Right lung (tissue), 5 donors: ENCODE data around the gene GPR162. TPM values are rescaled to one million over a fixed set of nuclear protein-coding genes. Genes with fewer than 3 reads are reported as not detected.

Source experiments
- DNase-seq, 2 donors: peaks; one replicate each; pipeline ENCODE4 v3.0.0-alpha.2; 2013
- polyA plus RNA-seq, 5 donors: library from polyadenylated mRNA; unstranded; fragments of 120-200 nt; gene quantifications; one replicate each; pipeline versions ENCODE4 v1.2.1 to v1.2.3, GENCODE V29; 2013; ENCODE audit warnings: inconsistent platforms in 1 of 5, low replicate concordance in 1 of 5; ENCODE audit not compliant: insufficient read length in 5 of 5, insufficient read depth in 1 of 5

GPR162 gene
- polyA plus RNA-seq, 5 donors: 7.1 to 17.0 (median 12.1) TPM

- DNase-seq: no peak
Observed at GRCh38 chr12:6786416-6787094, 35.1 kb upstream of the GPR162 start.

- DNase-seq: no peak
Observed at GRCh38 chr12:6787309-6787708, 34.3 kb upstream of the GPR162 start.

GRCh38 chr12:6788972-6789924 is 32.4 kb upstream of the GPR162 start, which contains the start of gene CD4:
Gene CD4 (plus strand): TSS chr12:6789528. CDS start chr12:6800139, 10,611 bp downstream.
- peak in 1 of 2 donors; percentile 79 for DNase-seq

- DNase-seq: no peak
Observed at GRCh38 chr12:6790496-6791150, 31.0 kb upstream of the GPR162 start.

GRCh38 chr12:6791931-6792520 is 29.6 kb upstream of the GPR162 start:
- DNase-seq: no peak

GRCh38 chr12:6792522-6793201 is 29.0 kb upstream of the GPR162 start:
- DNase-seq: peak in 1 of 2 donors; percentile 58

- DNase-seq: no peak
Observed at GRCh38 chr12:6795088-6795487, 26.5 kb upstream of the GPR162 start.

- no peak for DNase-seq
Observed at GRCh38 chr12:6796576-6796975, 25.0 kb upstream of the GPR162 start.

- no peak for DNase-seq
Observed at GRCh38 chr12:6799147-6799546, 22.5 kb upstream of the GPR162 start.

GRCh38 chr12:6807170-6807569 is 14.5 kb upstream of the GPR162 start:
- no peak for DNase-seq

GRCh38 chr12:6809056-6809455 is 12.6 kb upstream of the GPR162 start:
- no peak for DNase-seq

- DNase-seq: no peak
Observed at GRCh38 chr12:6810758-6811157, 10.9 kb upstream of the GPR162 start.

GRCh38 chr12:6813363-6813762 is 8.3 kb upstream of the GPR162 start:
- no peak for DNase-seq

- no peak for DNase-seq
Observed at GRCh38 chr12:6816598-6816997, 5.0 kb upstream of the GPR162 start.

GRCh38 chr12:6817098-6817497 is 4.5 kb upstream of the GPR162 start:
- DNase-seq: no peak

GRCh38 chr12:6817662-6818157 is 3.9 kb upstream of the GPR162 start:
- DNase-seq: no peak

- no peak for DNase-seq
Observed at GRCh38 chr12:6818222-6818621, 3.4 kb upstream of the GPR162 start.

- no peak for DNase-seq
Observed at GRCh38 chr12:6818645-6819044, 3.0 kb upstream of the GPR162 start.

GRCh38 chr12:6819106-6820030 is 2.3 kb upstream of the GPR162 start:
- DNase-seq: no peak

- no peak for DNase-seq
Observed at GRCh38 chr12:6820166-6820565, 1.5 kb upstream of the GPR162 start.
